Adipocyte (in vitro differentiated cells): ENCODE results near the gene NELFA.

ENCODE experiments used
- DNase-seq: peaks from one replicate; pipeline ENCODE4 v3.0.0-alpha.2; 2015; ENCODE audit warnings: low read depth
- H3K27me3 ChIP-seq: replicated peaks from 2 replicates; pipeline ENCODE4 v1.7.0; 2013; ENCODE audit warnings: mild to moderate bottlenecking, low read length, moderate library complexity; ENCODE audit not compliant: control insufficient read depth, insufficient read depth
- H3K36me3 ChIP-seq: 2 replicates; pipeline ENCODE4 v1.7.0; 2013; ENCODE audit warnings: low read length, mild to moderate bottlenecking, moderate library complexity; ENCODE audit not compliant: control insufficient read depth, insufficient read depth, severe bottlenecking
- H3K4me1 ChIP-seq: 2 replicates; pipeline ENCODE4 v1.7.0; 2013; ENCODE audit warnings: mild to moderate bottlenecking, low read length, moderate library complexity; ENCODE audit not compliant: control insufficient read depth, insufficient read depth
- H3K4me3 ChIP-seq: 2 replicates; pipeline ENCODE4 v1.7.0; 2013; ENCODE audit warnings: mild to moderate bottlenecking, low read length, moderate library complexity
- H3K9ac ChIP-seq: 2 replicates; pipeline ENCODE4 v1.7.0; 2013; ENCODE audit warnings: mild to moderate bottlenecking, low read length, moderate library complexity
- H3K9me3 ChIP-seq: 2 replicates; pipeline ENCODE4 v1.7.0; 2013; ENCODE audit warnings: mild to moderate bottlenecking, low read length, moderate library complexity; ENCODE audit not compliant: control insufficient read depth

The NELFA gene

GRCh38 chr4:1985294-1985693, 23.5 kb downstream of the NELFA start:
- peaks cover 75% of the 10 kb centered on the region for H3K36me3 ChIP-seq
- no peak for DNase-seq

DNA sequence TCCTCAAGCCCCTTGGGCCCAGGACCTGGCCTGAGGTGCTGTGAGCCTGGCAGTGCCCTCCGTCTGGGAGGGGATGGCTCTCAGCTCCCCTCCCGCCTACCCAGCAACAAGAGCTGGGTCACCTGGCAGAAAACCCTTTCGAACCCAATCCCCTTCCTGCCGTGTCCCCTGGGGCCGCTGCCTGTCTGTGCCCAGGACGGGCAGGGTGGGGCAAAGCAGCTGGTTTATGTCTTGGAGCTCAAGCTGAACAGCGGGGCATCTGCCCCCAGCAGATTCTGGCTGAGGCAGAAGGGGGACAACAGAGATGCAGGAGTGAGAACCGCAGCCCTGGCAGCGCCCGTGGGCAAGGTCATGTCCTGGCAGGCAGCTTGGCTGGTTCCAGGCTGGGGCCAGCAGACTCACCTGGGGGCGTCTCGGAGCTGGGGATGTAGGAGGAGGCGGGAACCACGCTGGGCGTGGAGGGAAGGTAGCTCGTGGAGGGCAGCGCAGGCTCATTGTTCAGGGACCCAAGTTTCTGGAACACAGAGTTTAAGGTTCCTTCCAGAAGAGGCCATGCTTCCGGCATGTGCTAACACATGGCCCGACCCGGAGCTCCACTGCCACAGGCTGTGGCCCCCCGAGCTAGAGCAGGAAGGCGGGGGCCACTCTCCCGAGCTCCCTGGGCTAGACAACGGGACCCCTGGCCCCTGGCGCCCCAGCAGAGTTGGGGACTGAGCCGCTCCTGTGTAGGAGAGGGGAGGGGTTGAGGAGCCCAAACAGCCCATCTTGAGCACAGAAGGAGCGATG, 24.2 kb downstream of the NELFA start:
- no peaks in the 10 kb centered on the region for H3K4me1 ChIP-seq
- no peaks in the 10 kb centered on the region for H3K9me3 ChIP-seq
- H3K9ac ChIP-seq: no peak overlapping the region
- H3K4me3 ChIP-seq: no peak overlapping the region
- H3K36me3 ChIP-seq: peaks cover 80% of the 10 kb centered on the region
- H3K27me3 ChIP-seq: no peaks in the 10 kb centered on the region
- no peak for DNase-seq

More at GRCh38 chr4:1985294-1985693, 23.5 kb downstream of the NELFA start:
- Histone ChIP-seq H3K9ac (no peak overlapping the region), H3K9me3 (no peaks in the 10 kb centered on the region), H3K4me1 (no peaks in the 10 kb centered on the region), H3K27me3 (no peaks in the 10 kb centered on the region), H3K4me3 (no peak overlapping the region)

GRCh38 chr4:1983846-1984405, 24.8 kb downstream of the NELFA start:
- Histone ChIP-seq H3K9me3 (no peaks in the 10 kb centered on the region), H3K36me3 (peaks cover 85% of the 10 kb centered on the region), H3K4me3 (no peak overlapping the region), H3K4me1 (no peaks in the 10 kb centered on the region), H3K9ac (no peak overlapping the region), H3K27me3 (no peaks in the 10 kb centered on the region)
- DNase-seq: no peak

- Histone ChIP-seq H3K36me3 (peaks cover 89% of the 10 kb centered on the region), H3K9ac (no peak overlapping the region), H3K9me3 (no peaks in the 10 kb centered on the region)
These were observed 25.5 kb downstream of the NELFA start for GRCh38 chr4:1983053-1983845.

GRCh38 chr4:1982124-1983052, 26.4 kb downstream of the NELFA start:
- peaks cover 84% of the 10 kb centered on the region for H3K36me3 ChIP-seq
- no peaks in the 10 kb centered on the region for H3K4me1 ChIP-seq
- peak; percentile 5 for DNase-seq

More at GRCh38 chr4:1983053-1983845, 25.5 kb downstream of the NELFA start:
- Histone ChIP-seq H3K27me3 (no peaks in the 10 kb centered on the region), H3K4me3 (no peak overlapping the region), H3K4me1 (no peaks in the 10 kb centered on the region)
- no peak for DNase-seq

GRCh38 chr4:1981251-1982058, 27.3 kb downstream of the NELFA start:
- no peak overlapping the region for H3K4me3 ChIP-seq
- H3K27me3 ChIP-seq: no peaks in the 10 kb centered on the region
- H3K4me1 ChIP-seq: no peaks in the 10 kb centered on the region
- peaks cover 76% of the 10 kb centered on the region for H3K36me3 ChIP-seq
- DNase-seq: peak; percentile 6
- H3K9me3 ChIP-seq: no peaks in the 10 kb centered on the region
- H3K9ac ChIP-seq: no peak overlapping the region

More at GRCh38 chr4:1982124-1983052, 26.4 kb downstream of the NELFA start:
- Histone ChIP-seq H3K4me3 (no peak overlapping the region), H3K27me3 (no peaks in the 10 kb centered on the region), H3K9ac (no peak overlapping the region), H3K9me3 (no peaks in the 10 kb centered on the region)

DNA sequence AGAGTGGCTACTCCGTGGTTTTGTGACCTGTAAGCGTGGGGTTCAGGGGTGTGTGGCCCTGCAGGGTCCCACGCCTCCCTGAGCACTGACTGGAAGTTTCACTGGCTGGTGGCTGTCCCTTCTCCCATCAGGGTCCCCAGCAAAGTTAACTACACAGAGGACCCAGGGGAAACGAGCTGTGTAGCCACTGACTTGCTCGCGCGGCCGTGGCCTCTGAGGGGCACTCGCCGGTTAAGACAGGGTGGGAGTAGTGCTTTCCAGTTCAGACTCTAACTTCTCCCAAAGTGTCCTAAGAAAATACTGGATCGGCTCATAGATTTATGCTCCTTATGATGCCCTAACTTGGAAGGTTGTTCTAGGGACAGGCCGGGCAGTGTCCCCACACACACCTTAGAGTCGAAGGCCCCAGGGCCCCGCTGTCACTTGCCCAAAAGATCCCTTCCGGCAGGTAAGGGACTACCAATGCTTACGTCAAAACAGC, 28.2 kb downstream of the NELFA start:
- Histone ChIP-seq H3K4me1 (no peaks in the 10 kb centered on the region), H3K9ac (no peak overlapping the region), H3K9me3 (no peaks in the 10 kb centered on the region), H3K36me3 (peaks cover 68% of the 10 kb centered on the region), H3K4me3 (no peak overlapping the region), H3K27me3 (no peaks in the 10 kb centered on the region)
- DNase-seq: no peak

- Histone ChIP-seq H3K9me3 (no peaks in the 10 kb centered on the region), H3K27me3 (no peaks in the 10 kb centered on the region), H3K4me1 (no peaks in the 10 kb centered on the region), H3K36me3 (peaks cover 66% of the 10 kb centered on the region), H3K4me3 (no peak overlapping the region), H3K9ac (no peak overlapping the region)
- DNase-seq: no peak
These were observed 29.1 kb downstream of the NELFA start for GRCh38 chr4:1979477-1980196.

DNA sequence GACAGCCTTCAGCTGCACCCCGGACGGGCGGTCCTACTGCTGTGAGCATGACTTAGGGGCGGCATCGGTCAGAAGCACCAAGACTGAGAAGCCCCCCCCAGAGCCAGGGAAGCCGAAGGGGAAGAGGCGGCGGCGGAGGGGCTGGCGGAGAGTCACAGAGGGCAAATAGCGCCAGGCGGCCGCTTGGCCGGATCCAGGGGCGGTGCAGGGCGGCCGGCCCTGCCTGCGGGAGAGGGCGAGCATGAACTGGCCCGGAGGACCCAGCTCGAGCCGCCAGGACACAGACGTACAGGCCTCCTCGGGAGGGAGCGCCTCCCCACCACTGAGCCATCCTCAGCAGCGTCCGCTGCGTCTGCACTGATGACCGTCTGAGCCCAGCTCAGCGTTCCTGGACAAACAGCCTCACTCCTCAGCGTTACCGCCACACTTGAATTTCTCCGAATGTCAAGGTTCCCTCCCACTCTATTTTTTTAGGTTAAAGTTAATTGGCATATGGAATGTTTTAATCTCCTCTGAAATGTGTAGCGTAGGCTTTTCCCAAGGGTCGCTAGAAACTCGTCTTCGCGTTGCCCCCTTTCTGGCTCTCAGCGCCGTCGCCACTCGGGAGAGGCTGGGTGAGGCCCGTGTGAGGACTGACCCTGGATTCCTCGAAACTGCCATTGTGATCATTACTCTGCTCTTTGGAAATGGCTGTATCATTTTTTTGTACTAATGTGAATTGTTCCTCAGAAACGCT, 29.9 kb downstream of the NELFA start:
- H3K9me3 ChIP-seq: no peaks in the 10 kb centered on the region
- DNase-seq: no peak
- no peaks in the 10 kb centered on the region for H3K27me3 ChIP-seq
- peaks cover 60% of the 10 kb centered on the region for H3K36me3 ChIP-seq
- H3K4me3 ChIP-seq: no peak overlapping the region
- H3K9ac ChIP-seq: no peak overlapping the region
- H3K4me1 ChIP-seq: no peaks in the 10 kb centered on the region
